ENCODE measurements around the gene PPARD.
A peak's percentile ranks its signal among the peaks of the same experiment; 100 is the strongest.
"Not testable (repeated sequence)": the region's sequence is repeated elsewhere in the genome, so short reads cannot be mapped to it uniquely, and the experiment has no call there.

PPARD gene

DNA sequence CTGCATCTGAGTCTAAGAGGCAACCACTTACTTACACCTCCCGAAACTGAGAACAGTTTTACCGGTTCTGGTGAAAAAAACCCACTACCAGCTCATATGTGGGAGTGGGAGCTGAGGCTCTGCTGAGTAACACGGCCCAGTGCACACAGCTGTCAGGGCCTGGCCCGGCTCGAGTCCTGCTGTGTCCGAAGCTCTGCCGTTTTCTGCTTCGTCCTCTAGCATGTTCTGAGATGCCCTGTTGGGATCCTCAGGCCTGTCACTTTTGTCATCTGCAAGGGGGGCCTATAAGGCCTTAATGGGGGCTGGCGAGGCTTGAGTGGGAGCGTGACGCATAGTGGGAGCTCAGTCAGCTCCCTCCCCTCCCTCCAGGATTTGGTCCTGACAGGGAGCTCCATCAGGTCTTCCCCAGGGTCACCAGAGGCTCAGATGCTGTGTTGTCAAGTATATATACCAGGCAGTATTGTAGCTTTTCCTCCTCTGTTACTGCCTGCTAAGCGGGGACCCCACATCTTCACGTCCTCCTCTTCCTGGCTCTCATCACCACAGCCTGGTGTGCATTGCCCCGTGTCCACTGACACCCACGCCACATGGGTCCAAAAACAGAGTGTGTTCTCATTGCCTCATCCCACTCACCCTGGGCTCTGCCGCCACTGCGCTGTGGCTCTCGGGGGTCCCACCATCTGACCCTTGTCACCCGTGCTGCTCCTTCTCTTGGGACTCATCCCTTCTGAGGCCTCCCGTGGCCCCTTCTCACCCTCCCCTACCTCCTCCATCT, 64.5 kb downstream of the PPARD start:
- DNase-seq (ENCODE audit: low spot score): no peak

DNA sequence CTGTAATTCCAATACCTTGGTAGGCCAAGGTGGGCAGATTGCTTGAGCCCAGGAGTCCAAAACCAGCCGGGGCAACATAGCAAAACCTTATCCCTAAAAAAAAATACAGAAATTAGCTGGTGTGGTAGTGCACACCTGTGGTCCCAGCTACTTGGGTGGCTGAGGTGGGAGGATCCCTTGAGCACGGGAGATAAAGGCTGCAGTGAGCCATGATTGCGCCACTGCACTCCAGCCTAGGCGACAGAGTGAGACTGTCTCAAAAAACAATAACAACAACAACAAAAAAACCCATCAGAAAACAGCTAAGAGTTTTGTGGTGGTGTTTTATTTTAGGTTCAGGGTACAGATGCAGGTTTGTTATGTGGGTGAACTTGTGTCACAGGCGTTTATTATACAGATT, 66.9 kb downstream of the PPARD start:
- DNase-seq (ENCODE audit: low spot score): no peak

DNA sequence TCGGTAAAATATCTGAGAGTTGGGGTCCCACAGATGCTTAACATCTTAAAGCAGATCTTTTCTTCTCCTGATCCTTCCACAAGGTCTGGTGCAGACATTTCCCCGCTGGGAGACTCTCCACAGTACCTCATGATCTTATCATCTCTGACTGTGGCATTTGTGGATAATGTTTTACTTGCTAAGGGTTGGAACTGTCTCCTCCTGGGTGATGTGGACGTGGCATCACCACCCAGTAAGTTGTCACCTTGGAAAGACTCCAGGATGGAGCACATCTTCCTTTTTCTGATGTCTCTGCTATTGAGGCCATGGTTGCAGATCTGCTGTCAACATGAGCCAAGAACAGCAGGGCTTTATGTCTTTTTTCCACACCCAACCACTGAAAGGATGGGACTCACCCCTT, 67.8 kb downstream of the PPARD start:
- no peak for DNase-seq (ENCODE audit: low spot score)

DNA sequence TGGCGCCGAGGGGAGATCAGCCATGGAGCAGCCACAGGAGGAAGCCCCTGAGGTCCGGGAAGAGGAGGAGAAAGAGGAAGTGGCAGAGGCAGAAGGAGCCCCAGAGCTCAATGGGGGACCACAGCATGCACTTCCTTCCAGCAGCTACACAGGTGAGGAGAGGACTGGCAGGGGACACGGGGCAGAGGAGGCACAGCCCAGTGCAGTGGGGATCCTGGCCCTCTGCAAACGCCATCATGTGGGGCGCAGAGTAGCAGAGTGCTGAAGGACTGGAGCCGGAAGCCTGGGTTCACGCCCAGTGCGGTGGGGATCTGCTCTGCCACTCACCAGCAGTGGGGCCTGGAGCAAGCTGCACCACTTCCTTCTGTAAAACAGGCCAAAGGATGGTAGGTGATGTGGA, 68.7 kb downstream of the PPARD start:
- DNase-seq (ENCODE audit: low spot score): no peak

DNA sequence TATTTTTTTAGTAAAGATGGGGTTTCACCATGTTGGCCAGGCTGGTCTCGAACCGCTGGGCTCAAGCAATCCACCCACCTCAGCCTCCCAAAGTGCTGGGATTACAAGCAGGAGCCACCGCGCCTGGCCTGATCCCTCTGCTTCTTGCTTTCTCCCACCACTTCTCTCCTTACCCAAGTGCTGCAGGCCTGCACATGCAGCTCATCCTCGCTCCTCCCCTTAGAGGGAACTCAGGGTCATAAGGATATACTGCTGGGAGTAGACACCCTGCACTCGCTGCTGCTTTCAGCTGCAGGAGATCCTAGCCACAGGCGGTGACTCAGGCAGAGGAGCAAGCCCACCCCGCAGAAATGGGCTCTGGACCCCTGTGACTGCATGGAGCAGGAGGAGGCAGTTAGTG, 69.7 kb downstream of the PPARD start:
- no peak for DNase-seq (ENCODE audit: low spot score)

DNA sequence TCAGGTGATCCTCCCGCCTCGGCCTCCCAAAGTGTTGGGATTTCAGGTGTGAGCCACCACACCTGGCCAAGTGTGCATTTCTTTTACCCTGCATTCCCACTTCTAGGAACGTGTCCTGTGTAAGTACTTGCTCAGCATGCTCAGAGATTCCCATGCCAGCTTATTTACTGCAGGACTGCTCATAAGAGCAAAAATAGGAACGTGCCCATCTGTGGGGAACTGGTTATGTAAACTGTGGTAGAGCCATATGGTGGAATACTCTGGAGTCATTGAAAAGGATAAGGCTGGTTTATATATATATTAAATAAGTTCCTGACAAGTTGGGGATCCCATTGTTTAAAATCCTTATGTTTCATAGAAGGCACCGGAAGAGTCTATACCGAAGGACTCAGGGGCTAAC, 71.6 kb downstream of the PPARD start:
- DNase-seq (ENCODE audit: low spot score): no peak

DNA sequence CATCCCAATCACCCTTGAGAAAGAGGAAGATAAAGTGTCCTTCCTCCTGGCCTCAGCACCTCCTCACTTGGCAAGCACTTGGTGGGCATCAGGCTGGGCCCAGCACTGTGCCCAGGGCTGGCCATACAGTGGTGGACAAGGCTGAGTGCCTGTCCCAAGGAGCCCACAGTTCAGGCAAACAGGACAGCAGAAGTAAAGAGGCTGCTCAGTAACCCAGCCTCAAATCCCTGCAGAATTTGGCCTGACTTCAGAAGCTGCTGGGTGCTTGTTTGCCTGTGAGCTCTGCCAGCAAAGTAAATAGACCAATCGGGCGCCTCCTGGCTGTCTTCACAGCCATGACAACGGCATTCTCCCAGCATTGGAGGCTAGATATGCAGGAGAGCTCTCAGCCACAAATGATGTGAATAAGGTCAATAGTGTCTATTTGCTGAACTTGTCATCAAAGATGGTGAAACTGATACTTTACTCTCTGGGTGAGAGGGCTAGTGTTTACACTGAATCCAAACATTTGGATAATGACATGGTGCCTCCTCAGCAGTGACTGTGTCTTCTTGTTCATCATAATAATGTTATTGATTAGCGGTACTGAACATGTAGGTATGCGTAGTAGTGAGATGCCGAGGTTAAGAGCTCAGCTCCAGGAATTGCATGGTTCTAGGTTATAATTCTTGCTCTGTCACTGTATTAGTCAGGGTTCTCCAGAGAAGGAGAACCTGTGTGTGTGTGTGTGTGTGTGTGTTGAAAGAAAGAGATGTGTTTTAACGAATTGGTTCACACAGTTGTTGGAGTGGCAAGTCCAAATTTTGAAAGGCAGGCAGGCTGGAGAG, 72.9 kb downstream of the PPARD start:
- peak; percentile 29 for DNase-seq (ENCODE audit: low spot score)

DNA sequence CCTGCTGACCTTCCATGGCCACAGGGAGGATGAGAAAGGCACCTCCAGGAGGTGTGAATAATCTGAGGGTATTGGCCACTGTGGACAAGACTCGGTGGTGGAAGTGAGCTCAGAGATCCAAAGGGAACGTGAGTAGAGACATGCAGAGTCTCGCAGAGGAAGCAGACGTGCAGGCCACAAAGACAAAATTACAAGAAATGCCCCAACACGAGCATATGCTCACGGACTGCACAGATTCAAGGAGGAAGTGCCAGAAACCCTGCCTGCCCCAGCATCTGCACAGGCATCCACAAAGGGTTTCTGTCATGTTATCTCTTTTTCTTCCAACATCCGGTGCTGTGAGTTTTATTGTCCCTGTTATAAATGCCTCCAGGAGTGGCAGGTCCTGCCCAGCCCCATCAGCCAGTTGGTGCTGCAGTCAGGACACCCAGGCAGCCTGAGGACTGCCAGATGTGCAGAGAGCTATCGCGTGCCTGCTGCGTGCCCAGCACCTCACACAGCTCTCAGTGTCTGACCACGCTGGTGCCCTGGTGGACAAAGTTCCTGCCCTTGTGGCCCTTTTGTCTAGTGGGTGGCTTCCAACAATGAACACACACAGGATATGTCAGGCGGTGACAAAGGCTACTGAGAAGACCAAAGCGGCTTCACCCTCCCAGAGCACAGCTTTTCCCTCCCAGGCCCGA, 75.8 kb downstream of the PPARD start:
- DNase-seq (ENCODE audit: low spot score): no peak

DNA sequence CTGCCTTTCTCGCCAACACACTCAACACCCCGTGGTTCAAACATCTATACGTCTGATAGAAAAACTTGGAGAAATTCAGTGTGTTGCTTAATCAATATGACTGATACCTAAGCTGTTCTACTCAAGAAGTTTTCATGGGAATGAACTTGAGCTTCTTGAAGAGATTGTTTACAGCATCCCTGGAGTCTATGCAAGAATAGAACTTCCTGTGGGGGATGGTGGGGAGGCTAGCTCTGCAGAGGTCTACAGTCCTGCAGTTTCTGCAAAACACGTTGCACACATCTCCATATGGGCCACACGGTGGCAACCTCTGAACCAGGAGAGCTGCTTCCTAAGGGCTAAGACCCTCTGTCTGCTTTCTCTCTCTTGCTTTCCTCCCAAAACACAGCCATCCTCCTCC, 77.1 kb downstream of the PPARD start:
- no peak for DNase-seq (ENCODE audit: low spot score)

DNA sequence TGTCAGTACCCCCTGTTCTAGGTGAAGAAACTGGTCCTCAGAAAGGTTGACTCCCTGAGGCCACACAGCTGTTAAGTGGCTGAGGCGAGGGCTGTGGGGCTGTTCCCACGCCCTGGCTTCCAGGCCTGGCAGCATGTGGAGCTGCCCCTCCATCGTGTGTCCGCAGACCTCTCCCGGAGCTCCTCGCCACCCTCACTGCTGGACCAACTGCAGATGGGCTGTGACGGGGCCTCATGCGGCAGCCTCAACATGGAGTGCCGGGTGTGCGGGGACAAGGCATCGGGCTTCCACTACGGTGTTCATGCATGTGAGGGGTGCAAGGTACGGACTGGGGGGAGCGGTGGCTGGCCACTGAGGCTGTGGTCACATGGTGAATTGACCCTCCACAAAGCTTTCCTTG, 77.6 kb downstream of the PPARD start:
- no peak for DNase-seq (ENCODE audit: low spot score)

DNA sequence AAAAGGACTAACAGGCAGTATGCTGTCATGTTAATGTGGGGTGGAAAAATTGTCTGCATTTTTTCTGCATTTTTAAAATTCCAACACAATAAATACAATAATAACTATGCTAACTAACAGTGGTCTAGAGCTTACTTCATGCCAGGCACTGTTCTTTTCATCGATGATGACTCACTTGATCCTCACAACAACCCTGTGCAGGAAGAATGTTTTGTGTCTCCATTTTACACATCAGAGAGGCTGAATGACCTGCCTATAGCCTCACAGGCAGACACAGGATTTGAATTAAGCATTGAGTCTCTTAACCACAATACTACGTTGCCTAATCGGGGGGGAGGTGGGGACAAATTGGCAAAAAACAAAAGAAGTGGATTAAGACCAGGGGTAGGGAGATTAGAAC, 82.9 kb downstream of the PPARD start:
- DNase-seq (ENCODE audit: low spot score): no peak

DNA sequence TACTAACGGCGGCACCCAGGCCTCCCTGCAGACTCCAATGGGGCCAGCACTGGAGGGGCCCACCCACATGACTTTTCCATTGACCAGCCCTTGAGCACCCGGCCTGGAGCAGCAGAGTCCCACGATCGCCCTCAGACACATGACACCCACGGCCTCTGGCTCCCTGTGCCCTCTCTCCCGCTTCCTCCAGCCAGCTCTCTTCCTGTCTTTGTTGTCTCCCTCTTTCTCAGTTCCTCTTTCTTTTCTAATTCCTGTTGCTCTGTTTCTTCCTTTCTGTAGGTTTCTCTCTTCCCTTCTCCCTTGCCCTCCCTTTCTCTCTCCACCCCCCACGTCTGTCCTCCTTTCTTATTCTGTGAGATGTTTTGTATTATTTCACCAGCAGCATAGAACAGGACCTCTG, 83.7 kb downstream of the PPARD start:
- no peak for DNase-seq (ENCODE audit: low spot score)

DNA sequence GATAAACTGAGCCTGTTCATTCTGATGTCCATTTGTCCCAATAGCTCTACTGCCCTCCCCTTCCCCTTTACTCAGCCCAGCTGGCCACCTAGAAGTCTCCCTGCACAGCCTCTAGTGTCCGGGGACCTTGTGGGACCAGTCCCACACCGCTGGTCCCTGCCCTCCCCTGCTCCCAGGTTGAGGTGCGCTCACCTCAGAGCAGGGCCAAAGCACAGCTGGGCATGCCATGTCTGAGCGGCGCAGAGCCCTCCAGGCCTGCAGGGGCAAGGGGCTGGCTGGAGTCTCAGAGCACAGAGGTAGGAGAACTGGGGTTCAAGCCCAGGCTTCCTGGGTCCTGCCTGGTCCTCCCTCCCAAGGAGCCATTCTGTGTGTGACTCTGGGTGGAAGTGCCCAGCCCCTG, 85.1 kb downstream of the PPARD start:
- DNase-seq (ENCODE audit: low spot score): no peak

DNA sequence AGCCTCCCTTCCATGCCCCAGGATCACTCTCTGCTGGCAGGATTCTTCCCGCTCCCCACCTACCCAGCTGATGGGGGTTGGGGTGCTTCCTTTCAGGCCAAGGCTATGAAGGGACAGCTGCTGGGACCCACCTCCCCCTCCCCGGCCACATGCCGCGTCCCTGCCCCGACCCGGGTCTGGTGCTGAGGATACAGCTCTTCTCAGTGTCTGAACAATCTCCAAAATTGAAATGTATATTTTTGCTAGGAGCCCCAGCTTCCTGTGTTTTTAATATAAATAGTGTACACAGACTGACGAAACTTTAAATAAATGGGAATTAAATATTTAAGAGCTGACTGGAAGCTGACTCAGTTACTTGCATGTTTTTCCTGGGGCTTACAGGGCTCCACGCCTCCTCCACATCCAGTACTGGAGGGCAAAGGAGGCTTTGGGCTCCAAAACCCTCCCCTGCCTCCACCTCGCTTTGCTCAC, 85.5 kb downstream of the PPARD start:
- DNase-seq (ENCODE audit: low spot score): no peak

DNA sequence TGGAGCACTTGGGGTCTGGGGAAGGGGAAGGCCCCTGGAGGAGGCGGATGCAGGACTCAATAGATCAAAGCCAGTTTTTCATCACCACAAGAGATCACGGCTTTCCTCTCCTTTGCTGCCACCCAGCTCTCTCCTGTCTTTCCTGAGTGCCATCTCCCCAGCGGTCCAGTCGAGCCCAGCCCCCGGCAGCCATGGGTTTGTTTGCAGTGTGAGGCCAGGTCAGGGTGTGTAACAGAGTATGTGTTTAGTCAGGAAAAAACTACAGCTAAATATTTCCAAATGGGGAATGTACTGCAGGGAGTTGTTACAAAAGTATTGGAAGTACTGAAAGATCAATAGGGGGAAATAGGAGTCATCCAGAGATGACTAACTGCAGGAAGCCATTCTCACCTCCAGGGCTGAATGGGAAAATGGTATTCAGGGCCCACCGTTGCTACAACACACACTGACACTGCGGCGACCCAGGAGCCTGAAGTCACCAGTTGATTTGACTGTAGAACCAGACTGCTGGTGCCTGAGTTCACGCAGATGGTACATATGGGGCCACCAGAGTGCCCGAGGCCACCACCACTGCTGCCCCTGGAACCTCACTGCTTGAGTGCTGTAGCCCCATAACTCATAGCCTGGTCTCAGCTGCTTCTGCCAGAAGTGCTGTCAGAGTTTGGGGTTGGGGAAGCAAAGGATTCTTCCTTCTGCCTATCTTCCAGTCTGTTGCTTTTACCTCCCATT, 86.2 kb downstream of the PPARD start:
- no peak for DNase-seq (ENCODE audit: low spot score)

DNA sequence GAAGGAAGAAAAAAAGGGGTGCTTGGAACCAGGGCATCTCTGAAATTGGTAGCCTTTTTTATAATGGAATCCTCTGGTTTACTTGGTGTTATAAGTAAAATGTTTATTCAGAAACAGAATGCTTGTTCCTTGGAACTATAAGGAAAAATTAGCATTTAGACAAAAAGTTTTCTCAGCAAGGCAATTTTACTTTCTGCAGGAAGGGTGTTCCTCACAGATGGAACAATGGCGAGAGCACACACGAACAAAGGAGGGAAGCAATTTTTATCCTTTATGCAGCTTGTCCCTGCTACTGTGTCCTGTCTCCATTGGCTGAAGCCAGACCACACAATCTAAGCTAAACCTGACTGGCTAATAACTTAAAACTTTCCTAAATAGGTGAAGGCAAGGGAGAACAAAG, 87.1 kb downstream of the PPARD start:
- no peak for DNase-seq (ENCODE audit: low spot score)

DNA sequence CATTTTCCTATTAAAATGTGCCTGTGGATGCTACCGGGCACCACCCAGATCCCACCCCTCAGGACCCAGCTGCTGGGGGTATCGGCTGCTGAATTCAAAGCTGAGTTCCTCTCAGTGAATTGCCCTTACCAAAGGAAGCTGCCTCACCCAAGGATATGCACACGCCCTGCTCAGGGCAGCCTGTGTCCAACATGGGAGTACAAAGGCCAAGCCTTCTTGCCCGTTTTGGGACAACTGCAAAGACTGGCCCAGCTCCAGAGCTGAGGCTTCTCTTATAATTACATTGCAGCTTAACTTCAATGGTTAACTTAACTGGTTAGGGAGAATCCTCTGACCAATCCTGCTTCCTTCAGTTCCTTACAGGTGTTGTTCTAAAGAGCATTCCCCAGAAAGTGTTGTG, 89.9 kb downstream of the PPARD start:
- no peak for DNase-seq (ENCODE audit: low spot score)

DNA sequence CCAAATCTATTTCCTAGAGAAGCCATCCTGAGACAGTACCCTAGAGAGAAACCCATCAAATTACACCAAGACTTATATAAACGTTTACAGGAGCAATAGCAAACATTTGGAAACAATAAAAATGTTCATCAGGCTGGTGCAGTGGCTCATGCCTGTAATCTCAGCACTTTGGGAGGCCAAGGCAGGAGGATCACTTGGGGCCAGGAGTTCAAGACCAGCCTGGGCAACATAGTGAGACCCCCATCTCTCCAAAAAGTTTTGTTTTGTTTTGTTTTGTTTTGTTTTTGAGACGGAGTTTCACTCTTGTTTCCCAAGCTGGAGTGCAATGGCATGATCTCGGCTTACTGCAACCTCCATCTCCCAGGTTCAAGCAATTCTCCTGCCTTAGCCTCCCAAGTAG, 90.3 kb downstream of the PPARD start:
- DNase-seq (ENCODE audit: low spot score): not testable (repeated sequence)

DNA sequence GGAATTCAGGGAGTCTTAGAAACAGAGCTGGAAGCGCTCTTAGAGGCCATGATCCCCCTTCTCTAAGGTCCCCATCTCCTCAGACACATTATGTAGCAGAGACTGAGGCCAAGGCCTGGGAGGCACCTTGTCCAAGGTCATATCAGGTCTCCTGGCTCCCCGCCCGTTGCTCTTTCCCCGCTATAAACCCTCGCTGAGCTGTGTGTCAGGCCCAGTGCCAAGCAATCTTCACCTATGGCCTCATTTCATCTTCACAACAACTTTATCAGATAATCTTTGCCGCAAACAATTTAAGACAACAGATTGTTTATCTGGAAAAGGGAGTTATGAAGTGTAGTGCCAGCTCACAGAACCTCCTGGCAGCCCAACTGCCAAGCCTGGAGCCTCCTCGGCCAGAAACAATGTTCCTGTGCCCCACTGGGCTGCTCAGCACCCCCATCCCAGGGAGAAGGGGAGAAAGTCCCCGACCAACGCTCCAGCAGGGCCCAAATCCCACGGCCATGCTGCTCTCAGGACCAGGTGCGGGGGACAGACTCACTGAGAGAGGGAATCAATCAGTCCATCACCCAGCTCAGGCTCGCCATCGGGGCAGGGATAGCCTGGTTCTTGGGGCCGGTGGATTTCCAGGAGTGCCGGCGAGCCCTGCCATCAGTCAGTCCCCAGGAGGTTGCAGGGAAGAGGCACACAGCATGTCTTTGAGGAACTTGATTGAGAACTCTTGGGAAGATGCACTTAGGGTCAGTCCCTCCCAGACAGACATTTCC, 92.9 kb downstream of the PPARD start:
- DNase-seq (ENCODE audit: low spot score): no peak

DNA sequence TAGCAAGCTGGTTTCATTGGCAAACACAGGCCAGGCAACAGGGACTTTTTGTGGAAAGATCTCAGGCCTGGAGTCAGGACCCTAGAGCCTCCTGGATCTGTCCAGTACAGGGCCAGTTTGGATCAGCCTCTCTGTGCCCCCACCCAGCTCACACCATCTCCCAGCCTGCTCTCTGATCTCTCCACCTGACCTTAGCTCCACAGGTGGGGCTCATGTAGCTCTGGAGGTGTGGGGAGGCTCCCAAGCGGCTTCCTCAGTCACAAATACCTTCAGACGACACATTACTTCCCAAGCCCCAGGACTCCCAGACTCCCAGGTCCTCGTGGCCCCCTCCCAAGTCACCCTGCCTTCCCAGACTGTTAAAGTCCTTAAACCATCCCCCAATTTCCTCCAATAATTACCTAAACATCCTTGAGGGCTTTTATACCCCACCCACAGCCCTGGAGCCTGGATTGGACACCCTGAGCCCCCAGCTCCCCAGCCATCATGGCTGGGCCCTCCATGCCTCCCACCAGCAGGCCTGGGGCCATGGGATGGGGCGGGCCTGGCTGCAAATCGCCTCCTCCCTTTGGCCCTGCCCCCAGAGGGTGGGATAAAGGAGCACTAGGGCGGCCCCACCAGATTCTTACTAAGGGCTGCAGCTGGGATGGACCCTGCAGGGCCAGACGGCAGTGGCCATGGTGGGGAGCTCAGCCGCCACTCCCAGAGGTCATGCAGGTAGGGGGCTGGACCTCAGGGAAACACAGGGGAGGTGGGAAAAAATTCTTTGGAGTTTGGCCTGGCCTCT, 93.9 kb downstream of the PPARD start:
- no peak for DNase-seq (ENCODE audit: low spot score)
